HEK293 (cell line): ENCODE results near the gene SOCS7.

ENCODE experiments used
- CTCF ChIA-PET: fragments of 350-600 bp; formaldehyde crosslinking; extraction: SDS; loops from one replicate; lab custom pipeline; 2021; ENCODE audit warnings: antibody characterized with exemption; lab: Yijun Ruan, JAX
- POLR2A ChIA-PET: fragments of 300-600 bp; formaldehyde crosslinking; extraction: SDS; loops from one replicate; lab custom pipeline; 2020; ENCODE audit warnings: antibody characterized with exemption, inconsistent platforms; lab: Yijun Ruan, JAX
- H3K27ac ChIP-seq: fragments of 200-500 bp; sonication (Bioruptor generic); 2 replicates; pipeline ENCODE4 v1.5.1; 2014; ENCODE audit warnings: low read depth, low read length, control low read depth, inconsistent platforms; ENCODE audit errors: extremely low read depth
- H3K36me3 ChIP-seq, 2 experiments: fragments of 200-500 bp in 1 of 2; sonication (Bioruptor generic) in 1 of 2; 1 replicate in 1 of 2; 2 replicates in 1 of 2; pipeline ENCODE4 v1.5.1; 2014 to 2017; ENCODE audit warnings: inconsistent platforms in 2 of 2, low read length in 2 of 2; ENCODE audit not compliant: control insufficient read depth in 2 of 2, insufficient read depth in 1 of 2
- H3K4me1 ChIP-seq: fragments of 200-500 bp; sonication (Bioruptor generic); 2 replicates; pipeline ENCODE4 v1.5.1; 2014; ENCODE audit warnings: mild to moderate bottlenecking, low read length, inconsistent platforms; ENCODE audit not compliant: control insufficient read depth, insufficient read depth
- H3K4me3 ChIP-seq: 2 replicates; pipeline ENCODE4 v1.5.1; 2011; ENCODE audit warnings: low read depth, mild to moderate bottlenecking, control low read depth, low read length, moderate library complexity
- H3K9me3 ChIP-seq: fragments of 200-500 bp; sonication (Bioruptor generic); 2 replicates; pipeline ENCODE4 v1.5.1; 2014; ENCODE audit warnings: low read depth, low read length, inconsistent platforms; ENCODE audit not compliant: control insufficient read depth, insufficient read depth
- BCL11B ChIP-seq: fragments of 450-650 bp; formaldehyde crosslinking; IDR thresholded peaks from 2 replicates; pipeline ENCODE4 v1.5.1; 2016; ENCODE audit warnings: low read depth, missing biosample characterization, missing genetic modification characterization
- FEZF1 ChIP-seq: fragments of 450-650 bp; formaldehyde crosslinking; IDR thresholded peaks from 2 replicates; pipeline ENCODE4 v1.5.1; 2016; ENCODE audit warnings: missing biosample characterization, missing genetic modification characterization
- GLI4 ChIP-seq: fragments of 450-650 bp; formaldehyde crosslinking; IDR thresholded peaks from 2 replicates; pipeline ENCODE4 v1.5.1; 2016; ENCODE audit warnings: missing biosample characterization, missing genetic modification characterization
- GLIS1 ChIP-seq: fragments of 450-650 bp; formaldehyde crosslinking; IDR thresholded peaks from 2 replicates; pipeline ENCODE4 v1.5.1; 2016; ENCODE audit warnings: missing biosample characterization, missing genetic modification characterization
- MEIS1 ChIP-seq: sonication (generic); formaldehyde crosslinking; IDR thresholded peaks from 2 replicates; pipeline ENCODE4 v1.8.1; 2022; ENCODE audit warnings: missing genetic modification reagents, mild to moderate bottlenecking, borderline replicate concordance
- OSR2 ChIP-seq: fragments of 450-650 bp; formaldehyde crosslinking; IDR thresholded peaks from 2 replicates; pipeline ENCODE4 v1.5.1; 2016; ENCODE audit warnings: missing biosample characterization, missing genetic modification characterization
- ZBTB48 ChIP-seq: fragments of 450-650 bp; formaldehyde crosslinking; IDR thresholded peaks from 2 replicates; pipeline ENCODE4 v1.5.1; 2016; ENCODE audit warnings: missing biosample characterization, missing genetic modification characterization
- ZNF23 ChIP-seq: fragments of 450-650 bp; formaldehyde crosslinking; IDR thresholded peaks from 2 replicates; pipeline ENCODE4 v1.5.1; 2016; ENCODE audit warnings: missing biosample characterization, missing genetic modification characterization, borderline replicate concordance
- ZNF24 ChIP-seq: fragments of 450-650 bp; formaldehyde crosslinking; IDR thresholded peaks from 2 replicates; pipeline ENCODE4 v1.5.1; 2016; ENCODE audit warnings: missing biosample characterization, missing genetic modification characterization
- ZNF266 ChIP-seq: fragments of 450-650 bp; formaldehyde crosslinking; IDR thresholded peaks from 2 replicates; pipeline ENCODE4 v1.5.1; 2016; ENCODE audit warnings: missing biosample characterization, missing genetic modification characterization, low read depth
- ZNF302 ChIP-seq: fragments of 450-650 bp; formaldehyde crosslinking; IDR thresholded peaks from 2 replicates; pipeline ENCODE4 v1.5.1; 2016; ENCODE audit warnings: missing biosample characterization, missing genetic modification characterization, low read depth
- ZNF311 ChIP-seq: fragments of 450-650 bp; formaldehyde crosslinking; IDR thresholded peaks from 2 replicates; pipeline ENCODE4 v1.5.1; 2017; ENCODE audit warnings: missing biosample characterization, missing genetic modification characterization, borderline replicate concordance
- ZNF350 ChIP-seq: fragments of 450-650 bp; formaldehyde crosslinking; IDR thresholded peaks from 2 replicates; pipeline ENCODE4 v1.5.0; 2017; ENCODE audit warnings: missing biosample characterization, mild to moderate bottlenecking, missing genetic modification characterization
- ZNF391 ChIP-seq: fragments of 450-650 bp; formaldehyde crosslinking; IDR thresholded peaks from 2 replicates; pipeline ENCODE4 v1.5.1; 2016; ENCODE audit warnings: low read depth, missing biosample characterization, missing genetic modification characterization, borderline replicate concordance
- ZNF473 ChIP-seq: fragments of 450-650 bp; formaldehyde crosslinking; IDR thresholded peaks from 2 replicates; pipeline ENCODE4 v1.5.1; 2017; ENCODE audit warnings: missing biosample characterization, missing genetic modification characterization
- ZNF501 ChIP-seq: fragments of 450-650 bp; formaldehyde crosslinking; IDR thresholded peaks from 2 replicates; pipeline ENCODE4 v1.5.1; 2016; ENCODE audit warnings: missing biosample characterization, missing genetic modification characterization
- ZNF548 ChIP-seq: fragments of 450-650 bp; formaldehyde crosslinking; IDR thresholded peaks from 2 replicates; pipeline ENCODE4 v1.5.1; 2016; ENCODE audit warnings: missing biosample characterization, missing genetic modification characterization
- ZNF621 ChIP-seq: fragments of 450-650 bp; formaldehyde crosslinking; IDR thresholded peaks from 2 replicates; pipeline ENCODE4 v1.5.1; 2017; ENCODE audit warnings: missing biosample characterization, missing genetic modification characterization
- ZNF658 ChIP-seq: fragments of 450-650 bp; formaldehyde crosslinking; IDR thresholded peaks from 2 replicates; pipeline ENCODE4; 2016; ENCODE audit warnings: missing biosample characterization, missing genetic modification characterization
- TF ChIP-seq, protein P1 (sequence below): fragments of 450-650 bp; formaldehyde crosslinking; IDR thresholded peaks from 2 replicates; pipeline ENCODE4 v1.5.1; 2016; ENCODE audit warnings: missing biosample characterization, missing genetic modification characterization
- TF ChIP-seq, protein P2 (sequence below): fragments of 450-650 bp; formaldehyde crosslinking; IDR thresholded peaks from 2 replicates; pipeline ENCODE4 v1.5.1; 2016; ENCODE audit warnings: missing biosample characterization, missing genetic modification characterization
- TF ChIP-seq, protein P3 (sequence below): fragments of 450-650 bp; formaldehyde crosslinking; IDR thresholded peaks from 2 replicates; pipeline ENCODE4 v1.5.1; 2016; ENCODE audit warnings: missing biosample characterization, missing genetic modification characterization

The SOCS7 gene

DNA sequence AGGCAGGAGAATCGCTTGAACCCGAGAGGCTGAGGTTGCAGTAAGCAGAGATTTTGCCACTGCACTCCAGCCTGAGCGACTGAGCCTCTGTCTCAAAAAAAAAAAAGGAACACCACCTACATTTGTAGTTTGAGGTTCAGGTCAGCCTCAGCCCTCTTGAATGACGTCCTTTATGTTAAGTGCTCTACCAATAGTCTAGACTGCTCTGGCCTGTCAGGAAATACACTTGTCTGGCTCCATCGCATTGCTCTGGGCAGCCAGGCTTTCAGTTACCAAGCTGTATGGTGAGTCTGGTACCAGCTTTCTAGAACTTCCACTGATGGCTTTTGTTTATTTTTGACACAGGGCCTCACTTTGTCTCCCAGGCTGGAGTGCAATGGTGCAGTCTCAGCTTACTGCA lies 11.4 kb downstream of the SOCS7 start:
- Histone ChIP-seq H3K4me1 (peaks cover 10% of the 10 kb centered on the region), H3K36me3 (peaks cover 24 to 71% of the 10 kb centered on the region in 2 experiments), H3K4me3 (no peak overlapping the region), H3K9me3 (no peaks in the 10 kb centered on the region), H3K27ac (no peak overlapping the region)
- TF ChIP-seq ZNF621 (tag by site-specific recombination) (no peak), ZNF391 (tag by site-specific recombination) (no peak), ZNF302 (no peak), ZNF266 (no peak), ZNF24 (tag by site-specific recombination) (no peak), ZNF548 (no peak)
- ChIA-PET CTCF (interaction anchor here (1.2 to 7.5 kb wide), 4 partner anchors 8 to 41 kb away, joined by 5 to 62 read pairs (median 8); no protein-coding TSS in a partner anchor), POLR2A (interaction anchor here (1.1 kb wide), 1 partner anchor 11 kb away, joined by 4 read pairs; the partner anchor contains the start of gene SOCS7)

DNA sequence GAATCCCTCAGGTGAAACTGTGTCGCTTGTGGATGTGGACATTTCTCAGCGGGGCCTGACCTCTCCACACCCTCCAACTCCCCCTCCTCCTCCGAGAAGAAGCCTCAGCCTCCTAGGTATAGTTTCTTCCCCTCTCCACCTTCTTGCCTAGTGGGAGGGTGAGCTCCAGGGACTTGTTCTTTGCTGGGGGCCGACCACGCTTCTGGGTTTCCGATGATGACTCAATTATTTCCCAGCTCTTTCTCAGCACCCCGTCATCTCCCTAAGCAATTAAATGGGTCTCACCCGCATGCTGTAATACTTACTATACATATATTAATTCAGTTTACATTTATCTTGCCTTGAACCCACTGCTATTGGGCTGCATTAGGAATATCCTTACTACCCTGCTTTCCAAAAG lies 13.1 kb downstream of the SOCS7 start:
- POLR2A ChIA-PET: interaction anchor here (1.1 to 1.3 kb wide), 3 partner anchors 10 to 13 kb away, joined by 4 to 6 read pairs (median 4); partner anchors contain the start of gene SOCS7
- H3K4me3 ChIP-seq: no peak overlapping the region
- TF ChIP-seq, protein P1, sequence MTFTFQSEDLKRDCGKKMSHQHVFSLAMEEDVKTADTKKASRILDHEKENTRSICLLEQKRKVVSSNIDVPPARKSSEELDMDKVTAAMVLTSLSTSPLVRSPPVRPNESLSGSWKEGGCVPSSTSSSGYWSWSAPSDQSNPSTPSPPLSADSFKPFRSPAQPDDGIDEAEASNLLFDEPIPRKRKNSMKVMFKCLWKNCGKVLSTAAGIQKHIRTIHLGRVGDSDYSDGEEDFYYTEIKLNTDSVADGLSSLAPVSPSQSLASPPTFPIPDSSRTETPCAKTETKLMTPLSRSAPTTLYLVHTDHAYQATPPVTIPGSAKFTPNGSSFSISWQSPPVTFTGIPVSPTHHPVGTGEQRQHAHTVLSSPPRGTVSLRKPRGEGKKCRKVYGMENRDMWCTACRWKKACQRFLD (tag by site-specific recombination): no peak
- peak; percentile 42; the same call in 1 of the 2 replicates for TF ChIP-seq GLIS1
- TF ChIP-seq, protein P2, sequence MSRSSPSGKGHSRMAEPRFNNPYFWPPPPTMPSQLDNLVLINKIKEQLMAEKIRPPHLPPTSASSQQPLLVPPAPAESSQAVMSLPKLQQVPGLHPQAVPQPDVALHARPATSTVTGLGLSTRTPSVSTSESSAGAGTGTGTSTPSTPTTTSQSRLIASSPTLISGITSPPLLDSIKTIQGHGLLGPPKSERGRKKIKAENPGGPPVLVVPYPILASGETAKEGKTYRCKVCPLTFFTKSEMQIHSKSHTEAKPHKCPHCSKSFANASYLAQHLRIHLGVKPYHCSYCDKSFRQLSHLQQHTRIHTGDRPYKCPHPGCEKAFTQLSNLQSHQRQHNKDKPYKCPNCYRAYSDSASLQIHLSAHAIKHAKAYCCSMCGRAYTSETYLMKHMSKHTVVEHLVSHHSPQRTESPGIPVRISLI (tag by site-specific recombination): no peak
- TF ChIP-seq, all 188 proteins: peak for 1
- no peaks in the 10 kb centered on the region for H3K9me3 ChIP-seq
- H3K4me1 ChIP-seq: no peaks in the 10 kb centered on the region
- peaks cover 34 to 87% of the 10 kb centered on the region in 2 experiments for H3K36me3 ChIP-seq
- H3K27ac ChIP-seq: no peak overlapping the region
- CTCF ChIA-PET: interaction anchor here (0.6 to 7.5 kb wide), 5 partner anchors 10 to 49 kb away, joined by 3 to 62 read pairs (median 10); partner anchors contain the start of gene SOCS7

DNA sequence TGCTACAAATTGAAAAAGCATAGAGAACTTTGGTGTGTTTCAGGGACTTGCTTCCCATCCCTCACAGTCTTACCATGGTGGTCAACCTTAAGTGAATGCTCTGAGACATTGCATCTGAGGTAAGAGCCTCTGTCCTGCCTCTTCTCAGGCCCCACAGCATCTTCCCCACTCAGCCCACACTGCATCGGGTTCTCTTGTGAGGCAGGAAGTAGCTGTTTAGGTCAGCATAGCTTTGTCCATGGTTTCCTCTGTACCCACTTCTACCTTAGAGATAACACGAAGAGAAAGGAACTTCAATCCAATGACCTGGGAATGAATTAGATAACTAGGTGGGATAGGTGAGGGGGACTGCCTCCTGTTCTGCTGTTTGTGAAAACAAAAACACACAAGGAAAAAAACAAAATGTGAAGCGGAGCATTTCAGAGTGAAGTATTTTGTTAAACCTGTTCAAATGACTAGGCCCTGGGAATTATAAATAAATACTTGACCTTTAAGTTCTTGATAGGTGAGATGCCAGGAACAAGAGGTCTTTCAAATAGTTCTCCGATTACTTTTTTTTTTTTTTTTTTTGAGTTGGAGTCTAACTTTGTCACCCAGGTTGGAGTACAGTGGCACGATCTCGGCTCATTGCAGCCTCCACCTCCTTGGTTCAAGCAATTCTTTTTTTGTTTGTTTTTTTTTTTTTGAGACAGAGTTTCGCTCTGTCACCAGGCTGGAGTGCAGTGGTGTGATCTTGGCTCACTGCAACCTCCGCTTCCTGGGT lies 17.7 kb downstream of the SOCS7 start:
- no peaks in the 10 kb centered on the region for H3K9me3 ChIP-seq
- TF ChIP-seq, protein P3, sequence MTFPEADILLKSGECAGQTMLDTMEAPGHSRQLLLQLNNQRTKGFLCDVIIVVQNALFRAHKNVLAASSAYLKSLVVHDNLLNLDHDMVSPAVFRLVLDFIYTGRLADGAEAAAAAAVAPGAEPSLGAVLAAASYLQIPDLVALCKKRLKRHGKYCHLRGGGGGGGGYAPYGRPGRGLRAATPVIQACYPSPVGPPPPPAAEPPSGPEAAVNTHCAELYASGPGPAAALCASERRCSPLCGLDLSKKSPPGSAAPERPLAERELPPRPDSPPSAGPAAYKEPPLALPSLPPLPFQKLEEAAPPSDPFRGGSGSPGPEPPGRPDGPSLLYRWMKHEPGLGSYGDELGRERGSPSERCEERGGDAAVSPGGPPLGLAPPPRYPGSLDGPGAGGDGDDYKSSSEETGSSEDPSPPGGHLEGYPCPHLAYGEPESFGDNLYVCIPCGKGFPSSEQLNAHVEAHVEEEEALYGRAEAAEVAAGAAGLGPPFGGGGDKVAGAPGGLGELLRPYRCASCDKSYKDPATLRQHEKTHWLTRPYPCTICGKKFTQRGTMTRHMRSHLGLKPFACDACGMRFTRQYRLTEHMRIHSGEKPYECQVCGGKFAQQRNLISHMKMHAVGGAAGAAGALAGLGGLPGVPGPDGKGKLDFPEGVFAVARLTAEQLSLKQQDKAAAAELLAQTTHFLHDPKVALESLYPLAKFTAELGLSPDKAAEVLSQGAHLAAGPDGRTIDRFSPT (tag by site-specific recombination): no peak
- TF ChIP-seq BCL11B (no peak), FEZF1 (tag by site-specific recombination) (no peak), GLI4 (no peak), MEIS1 (CRISPR knock-in tag) (no peak), ZNF473 (tag by site-specific recombination) (no peak), ZNF311 (tag by site-specific recombination) (no peak), ZNF302 (no peak), OSR2 (tag by site-specific recombination) (no peak), ZNF350 (no peak), ZNF658 (tag by site-specific recombination) (no peak), ZBTB48 (tag by site-specific recombination) (no peak), ZNF501 (tag by site-specific recombination) (no peak), ZNF23 (tag by site-specific recombination) (no peak)
- TF ChIP-seq, all 188 proteins: peak for 0
- ChIA-PET CTCF (interaction anchor here (1.3 to 1.9 kb wide), 4 partner anchors 20 to 47 kb away, joined by 3 to 9 read pairs (median 3); no protein-coding TSS in a partner anchor), POLR2A (no interaction called here)
- Histone ChIP-seq H3K4me1 (no peaks in the 10 kb centered on the region), H3K4me3 (no peak overlapping the region), H3K36me3 (peaks cover 62 to 92% of the 10 kb centered on the region in 2 experiments), H3K27ac (no peak overlapping the region)
